TTC549 (cell line): ENCODE results near the gene HIC1.

Experiments
- FAIRE-seq: peaks from 2 replicates; lab custom pipeline; 2012; peaks lifted over from hg19 to GRCh38; lab: Jason Lieb, UNC

The HIC1 gene

DNA sequence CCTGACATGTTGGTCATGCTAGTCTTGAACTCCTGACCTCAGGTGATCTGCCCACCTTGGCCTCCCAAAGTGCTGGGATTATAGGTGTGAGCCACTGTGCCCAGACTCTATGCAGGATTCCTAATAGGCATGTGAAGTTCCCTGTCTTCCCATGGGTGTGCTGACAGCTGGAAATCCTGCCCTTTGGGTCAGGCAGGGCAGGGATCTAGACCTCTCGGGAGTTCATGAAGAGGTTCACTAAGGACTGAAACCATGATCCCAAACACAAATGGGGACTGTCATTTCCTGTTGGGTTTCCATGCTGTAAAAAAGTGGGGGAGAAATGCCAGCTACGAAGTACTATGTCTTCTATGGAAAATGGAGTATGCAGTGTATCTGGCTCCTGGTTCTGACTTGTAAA lies 52.1 kb downstream of the HIC1 start:
- no peak for FAIRE-seq

DNA sequence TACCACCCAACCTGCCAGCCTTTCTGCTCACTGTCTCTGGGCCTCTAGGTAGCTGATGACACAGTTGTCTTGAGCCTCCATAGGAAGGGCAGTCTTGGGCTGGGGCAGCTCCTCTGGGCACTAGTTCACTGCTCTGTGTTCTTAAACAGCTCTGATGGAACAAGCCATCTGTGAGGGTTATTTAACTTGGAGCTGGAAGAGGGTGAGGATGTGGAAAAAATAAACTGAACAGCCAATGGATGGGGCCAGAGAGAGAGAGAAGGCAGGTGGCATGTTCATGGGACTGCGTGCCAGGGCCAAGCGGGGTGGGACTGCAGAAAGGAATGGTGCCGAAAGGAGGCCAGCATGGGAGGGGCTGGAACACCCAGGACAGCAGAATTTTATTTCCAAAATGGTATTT lies 52.6 kb downstream of the HIC1 start:
- FAIRE-seq, result no peak

DNA sequence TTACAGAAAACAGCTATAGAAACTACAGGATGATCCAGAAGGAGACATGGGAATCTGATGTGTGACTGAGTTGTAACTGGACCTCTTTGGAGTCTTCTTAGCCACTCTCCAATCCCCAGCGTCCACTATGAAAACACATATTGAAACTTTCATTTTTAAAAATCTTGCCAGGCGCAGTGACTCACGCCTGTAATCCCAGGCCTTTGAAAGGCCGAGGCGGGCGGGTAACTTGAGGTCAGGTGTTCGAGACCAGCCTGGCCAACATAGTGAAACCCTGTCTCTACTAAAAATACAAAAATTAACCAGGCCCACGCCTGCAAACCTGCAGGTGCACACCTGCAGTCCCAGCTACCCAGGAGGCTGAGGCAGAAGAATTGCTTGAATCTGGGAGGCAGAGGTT lies 53.3 kb downstream of the HIC1 start:
- no peak for FAIRE-seq

DNA sequence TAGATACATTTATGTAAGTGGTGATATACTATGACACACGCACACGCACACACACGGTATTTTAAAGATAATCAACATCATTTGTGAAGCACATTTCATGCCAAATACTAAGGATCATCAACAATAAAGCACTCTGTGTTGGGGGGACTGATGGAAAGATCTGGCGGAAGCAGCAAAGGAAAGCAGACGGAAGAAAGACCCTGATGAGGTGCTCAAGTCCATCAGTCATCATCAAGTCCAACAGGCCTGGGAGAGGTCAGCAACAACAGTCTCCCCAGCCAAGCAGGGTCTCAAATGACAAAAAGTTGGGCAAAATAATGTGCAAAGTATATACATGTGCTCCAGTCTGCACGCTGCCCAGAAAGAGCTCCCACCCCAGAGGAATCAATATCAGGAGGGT lies 55.5 kb downstream of the HIC1 start:
- no peak for FAIRE-seq

DNA sequence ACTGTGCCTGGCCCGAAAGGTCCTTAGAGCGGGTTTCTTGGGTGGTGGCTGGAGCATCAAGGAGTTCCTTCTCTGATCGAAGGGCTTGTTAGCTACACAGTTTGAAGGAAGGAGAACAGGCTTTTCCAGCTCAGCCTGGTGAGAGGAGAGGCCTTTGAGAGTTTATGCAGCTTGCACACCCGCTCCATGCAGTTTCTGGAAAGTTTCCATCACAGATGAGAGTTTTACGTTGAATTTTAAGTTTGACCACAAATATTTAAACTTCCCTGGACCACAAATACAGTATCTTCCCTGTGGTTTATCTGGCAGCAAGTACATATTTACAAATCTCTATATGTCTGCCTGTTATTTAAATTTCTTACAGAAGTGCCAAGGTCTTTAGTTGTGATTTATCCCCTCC lies 56.8 kb downstream of the HIC1 start:
- no peak for FAIRE-seq
